ENCODE measurements around the gene GCC2. TPM values are rescaled to one million over a fixed set of nuclear protein-coding genes. Genes with fewer than 3 reads are reported as not detected.
"Not testable (repeated sequence)": the region's sequence is repeated elsewhere in the genome, so short reads cannot be mapped to it uniquely, and the experiment has no call there.

The GCC2 gene
- total RNA-seq, 2 donors from 2014 or later = 12.8 to 16.1 TPM

GRCh38 chr2:108428286-108429009 is 20.6 kb upstream of the GCC2 start:
- H3K36me3 ChIP-seq = no peaks in the 10 kb centered on the region
- no peaks in the 10 kb centered on the region for H3K9me3 ChIP-seq
- no peak for DNase-seq (ENCODE audit: low spot score)
- no peak for TF ChIP-seq CTCF (IDR thresholded peaks at IDR 0.05)
- no peak overlapping the region for H3K27ac ChIP-seq
- no peak overlapping the region for H3K4me3 ChIP-seq
- no peaks in the 10 kb centered on the region for H3K4me1 ChIP-seq
- H3K27me3 ChIP-seq = no peaks in the 10 kb centered on the region

GRCh38 chr2:108435578-108435977 is 13.4 kb upstream of the GCC2 start:
- not testable (repeated sequence) for DNase-seq (ENCODE audit: low spot score); H3K36me3 ChIP-seq; H3K9me3 ChIP-seq; H3K27me3 ChIP-seq; H3K27ac ChIP-seq; H3K4me3 ChIP-seq; H3K4me1 ChIP-seq

- H3K9me3 ChIP-seq = no peaks in the 10 kb centered on the region
- H3K4me1 ChIP-seq = no peaks in the 10 kb centered on the region
- H3K27ac ChIP-seq = no peak overlapping the region
- H3K36me3 ChIP-seq = no peaks in the 10 kb centered on the region
- DNase-seq (ENCODE audit: low spot score) = no peak
- no peaks in the 10 kb centered on the region for H3K27me3 ChIP-seq
- H3K4me3 ChIP-seq = no peak overlapping the region
- TF ChIP-seq CTCF (IDR thresholded peaks at IDR 0.05) = no peak
Observed at GRCh38 chr2:108436976-108437375, 12.0 kb upstream of the GCC2 start.

GRCh38 chr2:108441712-108442111 is 7.3 kb upstream of the GCC2 start:
- DNase-seq (ENCODE audit: low spot score) = no peak
- H3K4me3 ChIP-seq = no peak overlapping the region
- TF ChIP-seq CTCF (IDR thresholded peaks at IDR 0.05) = no peak
- no peaks in the 10 kb centered on the region for H3K4me1 ChIP-seq
- H3K27me3 ChIP-seq = no peaks in the 10 kb centered on the region
- no peaks in the 10 kb centered on the region for H3K36me3 ChIP-seq
- H3K27ac ChIP-seq = no peak overlapping the region
- no peaks in the 10 kb centered on the region for H3K9me3 ChIP-seq

GRCh38 chr2:108444941-108445840 is 3.8 kb upstream of the GCC2 start:
- no peak overlapping the region for H3K27ac ChIP-seq
- no peaks in the 10 kb centered on the region for H3K36me3 ChIP-seq
- H3K4me3 ChIP-seq = no peak overlapping the region
- no peaks in the 10 kb centered on the region for H3K27me3 ChIP-seq
- peaks cover 0 to 5% of the 10 kb centered on the region in 2 donors for H3K4me1 ChIP-seq
- H3K9me3 ChIP-seq = no peaks in the 10 kb centered on the region
- DNase-seq (ENCODE audit: low spot score) = no peak
- no peak for TF ChIP-seq CTCF (IDR thresholded peaks at IDR 0.05)

GRCh38 chr2:108446703-108447102 is 2.3 kb upstream of the GCC2 start:
- H3K4me3 ChIP-seq = no peak overlapping the region
- no peaks in the 10 kb centered on the region for H3K27me3 ChIP-seq
- no peak overlapping the region for H3K27ac ChIP-seq
- no peak for DNase-seq (ENCODE audit: low spot score)
- H3K4me1 ChIP-seq = peaks cover 0 to 6% of the 10 kb centered on the region in 2 donors
- H3K9me3 ChIP-seq = no peaks in the 10 kb centered on the region
- no peak for TF ChIP-seq CTCF (IDR thresholded peaks at IDR 0.05)
- no peaks in the 10 kb centered on the region for H3K36me3 ChIP-seq
